Endothelial cell of umbilical vein (primary cell): ENCODE results near the gene NR6A1. TPM values are rescaled to one million over a fixed set of nuclear protein-coding genes. Genes with fewer than 3 reads are reported as not detected.

ENCODE experiments used
- BruUV-seq: library from RNA; stranded (reverse); fragments of 400-500 nt; replicated peaks from 2 replicates; lab custom pipeline; 2021; lab: Mats Ljungman, UMichigan
- CTCF ChIA-PET: fragments of 300-600, 350-600 bp; sonication (Branson Sonifier 250); formaldehyde crosslinking; loops from one replicate; lab custom pipeline; 2021; ENCODE audit warnings: antibody characterized with exemption, inconsistent platforms; lab: Charles Lee
- POLR2A ChIA-PET: fragments of 300-600, 350-600 bp; sonication (Branson Sonifier 250); formaldehyde crosslinking; loops from one replicate; lab custom pipeline; 2021; ENCODE audit warnings: antibody characterized with exemption, inconsistent platforms; lab: Charles Lee
- DNase-seq: peaks from one replicate; pipeline ENCODE4 v3.0.0-alpha.2; 2011; ENCODE audit warnings: low read depth, low spot score
- FAIRE-seq: peaks from 2 replicates; lab custom pipeline; 2011; peaks lifted over from hg19 to GRCh38; lab: Jason Lieb, UNC
- H2AFZ ChIP-seq: 2 replicates; pipeline ENCODE4 v1.6.0; 2012; ENCODE audit warnings: low read depth, low read length, control low read depth, inconsistent platforms
- H3K27ac ChIP-seq: 2 replicates; pipeline ENCODE4 v1.5.1; 2011; ENCODE audit warnings: low read depth, mild to moderate bottlenecking, control low read depth, low read length, moderate library complexity; ENCODE audit not compliant: insufficient read depth
- H3K27me3 ChIP-seq, 2 experiments: 2 replicates each; pipeline versions ENCODE4 v1.6.0 to v1.6.1; 2011; ENCODE audit warnings: low read length in 2 of 2, mixed read lengths in 1 of 2; ENCODE audit not compliant: control insufficient read depth in 2 of 2, insufficient read depth in 2 of 2
- H3K36me3 ChIP-seq, 2 experiments: 2 replicates in 1 of 2; 3 replicates in 1 of 2; pipeline ENCODE4 v1.5.1; 2011; ENCODE audit warnings: low read length in 2 of 2, mild to moderate bottlenecking in 1 of 2, moderate library complexity in 1 of 2; ENCODE audit not compliant: control insufficient read depth in 2 of 2, insufficient read depth in 2 of 2; ENCODE audit errors: extremely low read depth in 1 of 2
- H3K4me1 ChIP-seq: 3 replicates; pipeline ENCODE4 v1.5.1; 2011; ENCODE audit warnings: mild to moderate bottlenecking, low read length; ENCODE audit not compliant: control insufficient read depth, insufficient read depth; ENCODE audit errors: extremely low read depth
- H3K4me2 ChIP-seq: 2 replicates; pipeline ENCODE4 v1.6.1; 2011; ENCODE audit warnings: low read length, control low read depth, mixed read lengths; ENCODE audit not compliant: insufficient read depth
- H3K4me3 ChIP-seq, 3 experiments: fragments of 200-600 bp in 1 of 3; sonication (generic), shearing (Covaris generic) in 1 of 3; replicated peaks in 1 of 3; 2 replicates each; pipeline ENCODE4 v1.5.1; 2011 to 2016; ENCODE audit warnings: control low read depth in 3 of 3, low read length in 3 of 3, mild to moderate bottlenecking in 2 of 3, inconsistent platforms in 1 of 3, low read depth in 1 of 3, moderate library complexity in 1 of 3; ENCODE audit not compliant: insufficient read depth in 1 of 3
- H3K79me2 ChIP-seq: 2 replicates; pipeline ENCODE4 v1.6.0; 2012; ENCODE audit warnings: low read length, inconsistent platforms; ENCODE audit not compliant: control insufficient read depth, insufficient read depth
- H3K9ac ChIP-seq: replicated peaks from 2 replicates; pipeline ENCODE3; 2011; ENCODE audit warnings: low read length, control low read depth; ENCODE audit not compliant: insufficient read depth; ENCODE audit errors: extremely low read depth
- H3K9me1 ChIP-seq: replicated peaks from 3 replicates; pipeline ENCODE4 v1.6.0; 2011; ENCODE audit warnings: mild to moderate bottlenecking, low read length; ENCODE audit not compliant: control insufficient read depth, insufficient read depth; ENCODE audit errors: extremely low read depth
- H3K9me3 ChIP-seq: replicated peaks from 2 replicates; pipeline ENCODE4 v1.5.1; 2012; ENCODE audit warnings: low read length, inconsistent platforms; ENCODE audit not compliant: control insufficient read depth, insufficient read depth
- H4K20me1 ChIP-seq: replicated peaks from 2 replicates; pipeline ENCODE3; 2011; ENCODE audit warnings: mild to moderate bottlenecking, low read length; ENCODE audit not compliant: control insufficient read depth, insufficient read depth; ENCODE audit errors: extremely low read depth
- EZH2 ChIP-seq: IDR thresholded peaks from 2 replicates; pipeline ENCODE4 v1.6.1; 2012; ENCODE audit warnings: borderline replicate concordance, low read depth, mild to moderate bottlenecking, moderate library complexity, low read length, inconsistent platforms; ENCODE audit not compliant: severe bottlenecking
- FOS ChIP-seq: IDR thresholded peaks from 2 replicates; pipeline ENCODE4 v1.6.1; 2011; ENCODE audit warnings: mild to moderate bottlenecking, low read length, moderate library complexity, borderline replicate concordance; ENCODE audit not compliant: insufficient read depth
- GATA2 ChIP-seq: IDR thresholded peaks from 2 replicates; pipeline ENCODE4 v1.7.0; 2011; ENCODE audit warnings: low read depth, mild to moderate bottlenecking, moderate library complexity, mixed read lengths, low read length; ENCODE audit not compliant: insufficient read length, insufficient read depth
- JUN ChIP-seq: IDR thresholded peaks from 2 replicates; pipeline ENCODE4 v1.6.1; 2011; ENCODE audit warnings: borderline replicate concordance, low read depth; ENCODE audit not compliant: insufficient read length, insufficient read depth
- MYC ChIP-seq: IDR thresholded peaks from one replicate; pipeline ENCODE4 v1.6.1; 2011; ENCODE audit warnings: mild to moderate bottlenecking, low read depth, low read length
- POLR2A ChIP-seq: IDR thresholded peaks from 2 replicates; pipeline ENCODE4 v1.6.1; 2012; ENCODE audit warnings: low read depth, mild to moderate bottlenecking, control low read depth, low read length
- POLR2AphosphoS5 ChIP-seq: IDR thresholded peaks from 2 replicates; pipeline ENCODE4 v1.6.1; 2012; ENCODE audit warnings: low read depth, mild to moderate bottlenecking, control low read depth, low read length, moderate library complexity; ENCODE audit not compliant: insufficient read depth
- dilution Hi-C: fragments of 300-500 bp; cut with MboI; formaldehyde crosslinking; loops from one replicate; pipeline ENCODE4 v1.15.0; 2019; ENCODE audit warnings: low sequenced_read_pairs; ENCODE audit not compliant: extremely low pct_ligation_motif_present
- intact Hi-C: fragments of 100-400 bp; cut with micrococcal nuclease; formaldehyde crosslinking; loops from one replicate; pipeline ENCODE4 v1.10.0; 2022
- polyA plus RNA-seq, 4 experiments: library from polyadenylated mRNA; depleted of rRNA in 3 of 4; stranded (reverse) in 3 of 4; unstranded in 1 of 4; fragments of >200 nt; gene quantifications; 2 replicates each; pipeline versions ENCODE4 v1.2.1 to v1.2.3, GENCODE V29; 2011 to 2012; ENCODE audit warnings: missing spikeins in 1 of 4
- total RNA-seq: library from RNA; stranded (reverse); gene quantifications from 2 replicates; pipeline ENCODE4 v1.2.3, GENCODE V29; 2021
- TF ChIP-seq, protein P1 (sequence below), 2 donors: IDR thresholded peaks; 1 replicate in 1 of 2; 2 replicates in 1 of 2; pipeline ENCODE4 v1.5.1; 2011; ENCODE audit warnings: low read length in 2 of 2, mild to moderate bottlenecking in 2 of 2, moderate library complexity in 2 of 2, control low read depth in 1 of 2, inconsistent platforms in 1 of 2, low read depth in 1 of 2; ENCODE audit not compliant: insufficient read depth in 1 of 2; ENCODE audit errors: extremely low read depth in 1 of 2
- TF ChIP-seq, protein P2 (sequence below): IDR thresholded peaks from 2 replicates; pipeline ENCODE4 v1.6.1; 2011; ENCODE audit not compliant: insufficient read depth, insufficient read length

Gene NR6A1
- total and polyA plus RNA-seq, 2 donors (not counting 3 experiments of a cell fraction or from before 2014, with no cell fraction given), result 0.17 to 1.2 TPM

DNA sequence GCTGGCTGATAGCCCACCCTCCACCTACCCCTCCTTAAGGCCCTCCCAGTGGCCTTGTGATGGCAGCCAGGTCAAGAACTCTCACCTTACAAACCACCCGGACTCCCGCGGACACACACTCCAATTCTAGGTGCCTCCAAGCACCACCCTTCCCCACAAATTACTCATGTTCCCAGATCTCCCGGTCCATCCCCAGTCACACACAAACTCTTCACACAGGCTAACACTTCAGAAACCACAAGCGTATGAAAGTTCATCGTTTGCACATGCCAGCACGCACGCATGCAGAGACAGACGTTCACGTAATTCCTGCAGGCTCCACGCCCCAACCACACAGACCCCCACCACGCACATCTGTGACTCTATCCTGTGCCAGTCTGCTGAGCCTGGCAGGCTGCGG lies 281.9 kb downstream of the NR6A1 start:
- H3K27me3 ChIP-seq, result peaks cover 24 to 30% of the 10 kb centered on the region in 2 experiments

More for the DNA sequence above, 281.9 kb downstream of the NR6A1 start:
- POLR2A ChIA-PET, result no interaction called here
- Histone ChIP-seq H3K79me2 (no peaks in the 10 kb centered on the region), H3K9me1 (no peaks in the 10 kb centered on the region), H3K36me3 (no peaks in the 10 kb centered on the region), H2AFZ (no peak overlapping the region), H3K4me3 (no peak overlapping the region), H3K9ac (no peak overlapping the region), H3K27ac (no peak overlapping the region), H4K20me1 (no peaks in the 10 kb centered on the region), H3K4me2 (no peak overlapping the region), H3K9me3 (no peaks in the 10 kb centered on the region), H3K4me1 (no peaks in the 10 kb centered on the region)
- intact Hi-C loops (no loop called here), dilution Hi-C loops (no loop called here)
- BruUV-seq, result no TSS peak
- CTCF ChIA-PET, result interaction anchor here (1.1 to 2.4 kb wide), 2 partner anchors 10 to 46 kb away, joined by 3 to 8 read pairs; no protein-coding TSS in a partner anchor
- DNase-seq (no peak), FAIRE-seq (no peak)
- no peak for TF ChIP-seq GATA2
- no peak for TF ChIP-seq POLR2AphosphoS5
- no peak for TF ChIP-seq FOS
- TF ChIP-seq POLR2A, result no peak
- TF ChIP-seq MYC, result no peak
- TF ChIP-seq, protein P1, sequence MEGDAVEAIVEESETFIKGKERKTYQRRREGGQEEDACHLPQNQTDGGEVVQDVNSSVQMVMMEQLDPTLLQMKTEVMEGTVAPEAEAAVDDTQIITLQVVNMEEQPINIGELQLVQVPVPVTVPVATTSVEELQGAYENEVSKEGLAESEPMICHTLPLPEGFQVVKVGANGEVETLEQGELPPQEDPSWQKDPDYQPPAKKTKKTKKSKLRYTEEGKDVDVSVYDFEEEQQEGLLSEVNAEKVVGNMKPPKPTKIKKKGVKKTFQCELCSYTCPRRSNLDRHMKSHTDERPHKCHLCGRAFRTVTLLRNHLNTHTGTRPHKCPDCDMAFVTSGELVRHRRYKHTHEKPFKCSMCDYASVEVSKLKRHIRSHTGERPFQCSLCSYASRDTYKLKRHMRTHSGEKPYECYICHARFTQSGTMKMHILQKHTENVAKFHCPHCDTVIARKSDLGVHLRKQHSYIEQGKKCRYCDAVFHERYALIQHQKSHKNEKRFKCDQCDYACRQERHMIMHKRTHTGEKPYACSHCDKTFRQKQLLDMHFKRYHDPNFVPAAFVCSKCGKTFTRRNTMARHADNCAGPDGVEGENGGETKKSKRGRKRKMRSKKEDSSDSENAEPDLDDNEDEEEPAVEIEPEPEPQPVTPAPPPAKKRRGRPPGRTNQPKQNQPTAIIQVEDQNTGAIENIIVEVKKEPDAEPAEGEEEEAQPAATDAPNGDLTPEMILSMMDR (IDR thresholded peaks at IDR 0.05; ENCODE audit: extremely low read depth in 1 of 2, insufficient read depth in 1 of 2, low read depth in 1 of 2, low read length in 2 of 2), result no peak
- TF ChIP-seq, protein P2, sequence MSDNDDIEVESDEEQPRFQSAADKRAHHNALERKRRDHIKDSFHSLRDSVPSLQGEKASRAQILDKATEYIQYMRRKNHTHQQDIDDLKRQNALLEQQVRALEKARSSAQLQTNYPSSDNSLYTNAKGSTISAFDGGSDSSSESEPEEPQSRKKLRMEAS, result no peak
- TF ChIP-seq EZH2, result no peak
- no peak for TF ChIP-seq JUN
